Measurements from ENCODE around the gene BTF3. TPM values are rescaled to one million over a fixed set of nuclear protein-coding genes. Genes with fewer than 3 reads are reported as not detected.

BTF3 gene
- total and polyA plus RNA-seq, 2 of the 8 experiments (the other 6 are each of a cell fraction or from before 2014, with no cell fraction given), result 396 to 754 TPM

GRCh38 chr5:73519531-73520283 lies 21.5 kb downstream of the BTF3 start (continued):
- TF ChIP-seq CREB1 (IDR thresholded peaks at IDR 0.05) (0 out of 2 replicates have a peak, but pooled peaks have one; percentile 33), RNF2 (IDR thresholded peaks at IDR 0.05; ENCODE audit: borderline replicate concordance, low read depth, low read length, missing control alignments, poor library complexity, severe bottlenecking) (no peak), CTCF (IDR thresholded peaks at IDR 0.05; ENCODE audit: control extremely low read depth in 1 of 3, insufficient read depth in 1 of 3, low read depth in 1 of 3, low read length in 3 of 3) (peak; percentile 13 to 90 (median 83)), SIRT6 (IDR thresholded peaks at IDR 0.05; ENCODE audit: low read length) (no peak), RAD21 (IDR thresholded peaks at IDR 0.05 in 1 of 2, conservative IDR thresholded peaks at IDR 0.05 in 1 of 2; ENCODE audit: low read depth in 2 of 2, low read length in 2 of 2) (peak; percentile 89 to 93), TAF1 (IDR thresholded peaks at IDR 0.05; ENCODE audit: low read depth, low read length) (no peak), RFX5 (IDR thresholded peaks at IDR 0.05; ENCODE audit: borderline replicate concordance, low read depth, low read length) (no peak), EGR1 (IDR thresholded peaks at IDR 0.05; ENCODE audit: borderline replicate concordance, low read depth, low read length) (no peak), HDAC6 (IDR thresholded peaks at IDR 0.05; ENCODE audit: low read depth, low read length) (no peak), NRF1 (IDR thresholded peaks at IDR 0.05; ENCODE audit: low read depth, low read length) (0 out of 2 replicates have a peak, but pooled peaks have one; percentile 6), FOSL1 (IDR thresholded peaks at IDR 0.05; ENCODE audit: insufficient read depth, low read depth, low read length) (no peak), SIN3A (conservative IDR thresholded peaks at IDR 0.05 in 1 of 2, IDR thresholded peaks at IDR 0.05 in 1 of 2; ENCODE audit: low read depth in 1 of 2, low read length in 2 of 2) (no peak), CEBPB (IDR thresholded peaks at IDR 0.05; ENCODE audit: low read depth, low read length) (no peak; the same call in 1 of the 2 replicates), NANOG (IDR thresholded peaks at IDR 0.05; ENCODE audit: insufficient read depth, low read depth, low read length, poor library complexity, severe bottlenecking) (no peak)
